Measurements from ENCODE around the gene BMS1.

DNA sequence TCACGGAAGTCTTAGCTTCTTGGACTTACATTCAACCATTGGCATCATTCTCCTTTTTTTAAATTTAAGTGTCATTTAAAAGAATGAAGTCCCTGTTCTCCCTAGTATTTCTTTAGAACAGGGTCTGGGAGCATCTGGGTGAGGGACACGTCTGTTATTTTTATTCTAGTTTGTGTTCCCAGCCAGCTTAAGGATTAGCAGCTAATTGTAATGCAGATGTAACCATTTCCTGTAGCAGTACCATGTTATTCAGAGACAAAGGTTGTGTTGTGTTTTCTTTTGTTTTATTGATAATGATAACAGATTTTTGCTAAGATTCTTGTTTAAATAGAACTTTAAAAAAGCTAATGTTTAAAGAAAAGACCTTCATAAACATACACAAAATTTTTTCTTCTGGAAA is 34.3 kb downstream of the BMS1 start:
- TF ChIP-seq, protein P1, sequence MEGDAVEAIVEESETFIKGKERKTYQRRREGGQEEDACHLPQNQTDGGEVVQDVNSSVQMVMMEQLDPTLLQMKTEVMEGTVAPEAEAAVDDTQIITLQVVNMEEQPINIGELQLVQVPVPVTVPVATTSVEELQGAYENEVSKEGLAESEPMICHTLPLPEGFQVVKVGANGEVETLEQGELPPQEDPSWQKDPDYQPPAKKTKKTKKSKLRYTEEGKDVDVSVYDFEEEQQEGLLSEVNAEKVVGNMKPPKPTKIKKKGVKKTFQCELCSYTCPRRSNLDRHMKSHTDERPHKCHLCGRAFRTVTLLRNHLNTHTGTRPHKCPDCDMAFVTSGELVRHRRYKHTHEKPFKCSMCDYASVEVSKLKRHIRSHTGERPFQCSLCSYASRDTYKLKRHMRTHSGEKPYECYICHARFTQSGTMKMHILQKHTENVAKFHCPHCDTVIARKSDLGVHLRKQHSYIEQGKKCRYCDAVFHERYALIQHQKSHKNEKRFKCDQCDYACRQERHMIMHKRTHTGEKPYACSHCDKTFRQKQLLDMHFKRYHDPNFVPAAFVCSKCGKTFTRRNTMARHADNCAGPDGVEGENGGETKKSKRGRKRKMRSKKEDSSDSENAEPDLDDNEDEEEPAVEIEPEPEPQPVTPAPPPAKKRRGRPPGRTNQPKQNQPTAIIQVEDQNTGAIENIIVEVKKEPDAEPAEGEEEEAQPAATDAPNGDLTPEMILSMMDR (conservative IDR thresholded peaks at IDR 0.05; ENCODE audit: low read depth, low read length): no peak
- TF ChIP-seq EZH2 (IDR thresholded peaks at IDR 0.05; ENCODE audit: borderline replicate concordance, low read depth, low read length, poor library complexity, severe bottlenecking): no peak
